NCI-H226 (cell line): ENCODE measurements around the gene CASZ1.
A peak's percentile ranks its signal among the peaks of the same experiment; 100 is the strongest.

Experiments used
- DNase-seq: peaks from one replicate; pipeline ENCODE4 v3.0.0-alpha.2; 2015

CASZ1 gene

DNA sequence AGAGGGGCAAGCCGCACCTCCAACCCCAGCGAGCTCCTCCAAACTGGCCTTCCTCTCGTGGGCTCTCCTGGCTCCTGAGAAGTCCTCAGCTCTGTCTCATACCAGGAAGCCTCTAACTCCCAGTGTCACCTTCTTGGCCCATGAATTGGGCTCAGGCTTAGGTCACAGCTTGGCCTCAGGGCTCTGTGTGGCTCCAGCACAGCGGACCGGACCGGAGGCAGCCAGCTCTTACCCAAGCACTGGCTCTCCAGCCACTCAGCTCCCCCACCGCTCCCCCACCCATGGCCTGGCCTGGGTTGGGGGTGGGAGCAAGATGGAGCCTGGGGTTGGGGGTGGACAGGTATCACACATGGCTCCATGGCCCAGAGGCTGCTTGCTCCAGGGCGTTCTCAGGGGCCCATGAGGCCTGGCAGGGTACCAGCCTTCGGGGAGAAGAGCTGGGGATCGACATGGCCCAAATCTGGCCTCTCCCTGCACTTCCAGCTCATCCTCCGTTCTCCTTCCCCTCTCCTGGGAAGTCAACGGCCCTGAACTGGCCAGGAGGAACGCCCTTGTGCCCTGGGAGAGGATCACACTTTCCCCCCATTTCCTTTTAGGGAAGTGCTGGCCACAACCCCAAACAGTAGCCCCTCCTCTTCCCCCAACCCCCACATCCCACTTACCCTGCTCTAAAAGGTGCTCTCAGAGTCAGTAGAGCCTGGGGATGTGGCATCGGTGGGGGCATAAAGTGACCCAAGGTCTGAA, 97.5 kb downstream of the CASZ1 start:
- no peak for DNase-seq

DNA sequence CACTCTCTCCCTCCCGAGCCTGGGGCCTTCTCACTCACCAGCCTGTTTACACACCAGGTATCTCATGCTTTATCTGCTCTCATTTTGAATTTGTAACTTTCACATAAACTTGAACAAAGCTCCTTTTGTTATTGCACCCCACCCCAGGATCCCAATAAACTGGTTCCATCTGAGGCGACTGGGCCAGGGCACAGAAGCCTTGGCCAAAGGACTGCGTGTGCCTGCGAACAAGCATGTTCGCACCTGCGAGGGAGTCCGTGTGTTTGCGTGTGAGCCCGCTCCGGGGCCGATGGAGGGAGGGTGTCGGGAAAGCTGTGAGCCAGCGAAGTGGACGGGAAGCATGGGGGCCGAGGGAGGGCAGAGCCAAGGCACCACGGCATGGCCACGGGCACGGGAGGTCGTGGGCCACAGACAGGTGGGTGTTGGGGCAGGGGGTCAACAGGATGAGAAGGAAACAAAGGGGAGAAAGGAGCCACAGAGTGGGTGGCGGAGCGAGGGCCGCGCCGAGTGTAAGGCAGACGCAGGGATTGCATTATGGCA, 98.8 kb downstream of the CASZ1 start:
- DNase-seq, result no peak

DNA sequence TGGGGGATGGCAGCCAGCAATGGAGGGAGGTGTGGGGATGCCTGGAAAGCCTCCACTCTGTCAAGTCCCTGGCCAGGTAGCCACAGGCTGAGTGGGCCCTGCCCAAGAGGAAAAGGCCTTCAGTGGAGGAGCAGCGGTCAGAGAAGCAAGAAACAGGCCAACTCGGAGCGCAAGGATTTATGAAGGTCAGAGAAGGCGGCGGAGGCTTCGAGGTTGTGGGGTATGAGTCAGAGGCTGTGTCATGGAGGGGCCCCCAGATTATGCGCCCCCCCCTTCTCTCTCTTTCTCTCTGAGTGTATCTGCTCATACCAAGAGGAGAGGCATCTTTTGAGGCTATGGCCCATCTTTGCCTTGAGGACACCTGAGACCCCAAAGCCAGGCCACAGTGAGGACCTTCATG, 99.5 kb downstream of the CASZ1 start:
- no peak for DNase-seq

DNA sequence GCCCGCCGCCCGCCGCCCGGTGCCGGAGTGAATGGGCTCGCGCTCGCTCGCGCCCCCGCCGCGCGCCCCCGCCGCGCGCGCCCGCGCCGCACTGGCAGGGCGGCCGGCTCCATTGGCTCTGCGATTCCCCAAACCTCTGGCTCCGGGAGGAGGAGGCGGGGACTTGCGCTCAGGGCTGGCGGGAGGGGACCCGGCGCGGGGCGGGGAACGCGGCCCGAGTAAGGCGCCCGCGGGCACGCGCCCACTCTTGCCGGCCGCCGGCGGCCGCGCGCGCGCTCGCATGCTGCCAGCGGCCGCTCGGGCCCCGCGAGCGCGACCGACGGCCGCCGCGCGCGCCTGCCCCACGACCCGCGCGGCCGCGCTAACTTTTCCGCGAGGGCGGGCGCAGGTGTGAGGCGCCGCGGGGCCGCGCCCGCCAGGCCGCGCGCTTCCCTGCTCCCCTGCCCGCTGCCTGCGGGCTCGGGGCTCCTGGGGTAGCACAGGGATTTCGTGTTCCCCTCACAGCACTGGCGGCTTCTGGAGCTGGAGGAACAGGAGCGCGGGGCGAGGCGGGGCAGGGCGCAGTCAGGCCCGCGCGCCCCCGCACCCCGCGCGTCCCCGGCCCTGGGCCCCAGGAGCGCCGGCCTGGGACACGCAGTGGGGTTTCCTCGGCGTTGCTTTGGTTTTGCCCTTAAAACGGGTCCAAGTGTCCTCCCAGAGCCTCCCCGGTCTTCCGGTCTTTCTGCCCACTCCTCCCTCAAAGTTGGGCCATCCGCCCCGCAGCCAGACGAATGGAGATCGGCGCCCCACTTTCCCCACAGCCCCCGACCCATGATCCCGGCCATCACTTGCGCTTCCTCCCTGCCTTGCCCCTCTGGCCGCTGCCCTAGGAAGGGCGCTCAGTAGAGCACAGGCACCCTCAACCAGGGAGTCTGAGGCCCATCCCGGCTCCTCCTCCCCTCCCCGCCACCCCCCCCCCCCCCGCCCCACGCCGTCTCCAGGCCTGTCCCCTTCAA, 101.5 kb downstream of the CASZ1 start:
- DNase-seq, result peak; percentile 87

DNA sequence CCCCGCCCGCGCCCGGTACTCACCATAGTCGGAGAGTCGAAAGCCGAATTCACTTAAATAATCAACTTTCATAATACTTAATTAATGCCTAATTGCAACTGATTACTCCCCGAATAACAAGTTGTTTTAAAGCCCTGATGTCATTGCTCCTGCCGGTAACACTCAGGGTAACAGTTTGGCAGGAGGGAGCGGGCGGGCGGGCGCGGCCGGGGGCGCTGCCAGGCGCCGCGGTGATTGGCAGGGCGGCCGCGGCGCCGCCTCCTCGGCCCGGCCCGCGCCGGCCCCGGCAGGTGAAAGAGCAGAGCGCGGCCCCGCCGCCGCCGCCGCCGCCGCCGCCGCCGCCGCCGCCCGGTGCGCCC, 102.2 kb downstream of the CASZ1 start:
- DNase-seq, result peak; percentile 29

DNA sequence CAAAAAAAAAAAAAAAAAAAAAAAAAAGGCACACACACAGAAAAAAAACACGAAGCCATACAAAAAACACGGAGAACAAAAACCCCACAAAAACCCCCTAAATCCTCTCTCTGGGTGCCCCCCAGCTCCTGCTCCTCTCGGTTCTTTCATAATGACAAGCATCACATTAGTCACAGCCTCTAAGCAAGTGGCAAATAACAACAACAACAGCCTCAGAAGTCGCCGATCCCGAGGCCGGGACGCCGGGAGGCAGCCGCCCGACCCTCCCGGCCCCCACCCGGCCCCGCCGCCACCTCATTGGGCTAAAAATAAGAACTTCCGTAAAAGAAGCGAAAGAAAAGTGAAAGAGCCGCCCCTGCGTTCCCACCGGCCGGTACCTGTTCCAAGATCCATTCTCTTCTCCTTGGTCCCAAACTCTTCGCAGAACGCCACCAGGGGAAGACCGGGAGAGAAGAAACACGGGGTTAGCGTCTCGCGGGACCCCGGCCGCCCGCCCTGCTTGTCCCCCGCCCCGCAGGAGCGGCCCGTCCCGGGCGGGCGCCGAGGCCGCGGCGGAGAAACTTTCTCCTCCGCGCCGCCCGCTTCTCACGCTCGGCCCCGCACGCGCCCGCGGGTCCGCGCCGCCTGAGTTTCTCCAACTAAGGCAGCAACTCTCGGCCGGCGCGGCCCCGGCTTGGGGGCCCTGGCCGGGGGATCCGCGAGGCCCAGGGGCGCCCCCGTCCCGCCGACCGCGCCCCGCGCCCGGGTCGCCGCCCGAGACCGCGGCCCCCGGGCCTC, 102.8 kb downstream of the CASZ1 start:
- peak; percentile 12 for DNase-seq

DNA sequence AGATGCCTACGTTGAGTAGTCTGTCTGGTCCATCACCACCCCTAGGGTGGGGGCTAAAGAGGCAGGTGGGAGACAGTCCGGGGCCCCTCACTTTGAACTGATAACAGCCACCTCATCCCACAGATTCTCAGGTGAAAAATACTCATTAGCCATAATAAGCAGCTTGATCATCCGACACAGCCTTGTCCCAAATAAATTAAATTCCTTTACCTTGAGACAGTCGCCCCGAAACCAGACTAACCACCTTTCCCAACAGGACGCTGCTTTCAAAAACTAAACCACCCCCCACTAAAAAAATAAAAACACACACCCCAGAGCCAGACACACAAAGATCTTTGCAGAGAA, 103.3 kb downstream of the CASZ1 start:
- no peak for DNase-seq

DNA sequence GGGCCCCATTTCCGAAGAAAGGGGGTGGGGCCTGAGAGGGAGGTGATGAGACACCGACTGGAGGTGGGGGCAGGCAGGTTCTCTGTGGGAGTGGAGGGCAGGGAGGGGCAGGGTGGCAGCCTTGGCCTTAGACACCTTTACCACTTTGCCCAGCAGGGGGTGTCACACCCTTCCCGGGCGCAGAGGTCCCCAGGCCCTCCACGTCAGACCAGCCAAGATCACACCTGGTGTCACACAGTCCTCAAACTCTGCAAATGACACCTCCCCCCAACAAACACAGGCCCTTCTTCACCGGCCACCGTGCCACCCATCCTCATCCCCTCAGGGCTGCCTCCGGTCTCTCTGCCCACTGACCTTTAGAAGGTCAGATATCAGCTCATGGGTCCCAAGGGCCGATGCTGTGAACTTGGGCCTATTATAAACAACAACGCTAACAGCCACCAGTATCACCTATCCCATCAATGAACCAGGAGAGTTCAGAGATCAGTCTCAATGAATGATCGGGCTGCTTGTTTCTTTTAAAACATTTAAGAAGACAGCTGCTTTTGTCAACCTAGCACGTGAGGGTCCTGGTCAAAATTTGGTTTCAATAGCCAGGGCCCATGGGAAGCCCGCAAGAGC, 103.9 kb downstream of the CASZ1 start:
- DNase-seq, result no peak

DNA sequence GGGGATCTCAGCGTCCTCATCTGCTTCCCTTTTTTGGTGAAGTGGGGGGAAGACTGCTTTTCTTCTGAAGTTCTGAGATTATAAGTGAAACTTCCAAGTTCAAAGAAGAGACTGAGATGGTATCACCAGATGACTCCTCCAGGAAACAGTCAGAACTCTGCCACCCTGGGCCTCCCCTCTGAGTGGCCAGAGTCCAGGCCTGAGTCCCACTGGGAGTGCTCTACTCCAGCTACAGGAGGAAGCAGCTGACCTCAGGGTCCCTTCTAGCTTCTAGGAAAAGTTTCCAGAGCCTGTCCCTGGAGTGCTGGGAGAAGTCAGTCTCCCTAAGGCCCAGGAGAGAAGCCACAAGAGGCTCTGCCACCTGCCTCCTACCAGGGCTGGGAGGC, 104.7 kb downstream of the CASZ1 start:
- DNase-seq, result peak; percentile 16

DNA sequence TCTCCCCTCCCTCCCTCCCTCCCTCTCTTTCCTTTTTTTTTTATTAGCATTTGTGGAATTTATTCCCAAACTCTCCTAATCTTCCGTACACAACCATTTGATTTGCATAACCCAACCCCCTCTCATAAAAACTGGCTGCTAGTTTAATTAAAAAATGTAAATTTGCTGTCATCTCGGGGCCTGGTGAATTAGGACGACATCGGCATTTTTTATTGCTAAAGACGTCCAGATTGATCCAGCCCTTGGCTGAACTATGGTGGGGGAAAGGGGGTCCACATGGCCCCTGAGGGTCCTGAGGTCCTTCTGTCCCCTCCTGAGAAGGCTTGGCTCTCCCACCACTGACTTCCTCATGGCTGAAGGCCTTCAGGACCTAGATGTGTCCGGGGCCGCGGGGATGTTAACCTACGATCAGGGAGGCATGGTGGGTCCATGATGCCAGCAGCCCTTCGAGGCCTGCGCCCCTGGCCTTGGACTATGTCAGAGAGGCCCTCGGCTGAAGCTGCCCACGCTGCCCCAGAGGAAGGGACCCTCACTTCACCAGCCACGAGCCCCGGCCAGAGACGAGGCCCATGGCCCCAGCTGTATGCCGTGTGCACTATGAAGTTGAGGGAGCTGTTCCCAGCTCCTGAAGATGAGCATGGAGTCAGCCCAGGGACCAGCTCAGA, 105.2 kb downstream of the CASZ1 start:
- no peak for DNase-seq

DNA sequence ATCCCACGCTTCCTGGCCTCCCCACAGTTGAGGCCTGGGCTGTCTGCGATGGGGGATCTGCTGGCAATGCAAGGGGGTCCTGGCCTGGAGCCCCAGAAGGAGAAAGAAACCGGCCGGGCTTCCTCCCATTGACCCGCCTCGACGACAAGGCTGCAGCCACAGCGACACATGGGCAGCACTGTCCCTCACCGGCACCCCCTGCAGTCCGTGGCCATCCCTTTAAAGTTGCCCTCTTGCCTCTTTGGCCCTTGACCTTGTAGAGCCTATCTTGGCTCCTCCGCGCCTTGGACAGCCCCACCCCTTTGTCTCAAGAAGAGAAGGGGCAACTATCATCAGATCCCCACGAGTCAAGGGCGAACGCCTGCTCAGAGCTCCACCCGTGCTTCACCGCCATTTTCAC, 106.0 kb downstream of the CASZ1 start:
- no peak for DNase-seq

DNA sequence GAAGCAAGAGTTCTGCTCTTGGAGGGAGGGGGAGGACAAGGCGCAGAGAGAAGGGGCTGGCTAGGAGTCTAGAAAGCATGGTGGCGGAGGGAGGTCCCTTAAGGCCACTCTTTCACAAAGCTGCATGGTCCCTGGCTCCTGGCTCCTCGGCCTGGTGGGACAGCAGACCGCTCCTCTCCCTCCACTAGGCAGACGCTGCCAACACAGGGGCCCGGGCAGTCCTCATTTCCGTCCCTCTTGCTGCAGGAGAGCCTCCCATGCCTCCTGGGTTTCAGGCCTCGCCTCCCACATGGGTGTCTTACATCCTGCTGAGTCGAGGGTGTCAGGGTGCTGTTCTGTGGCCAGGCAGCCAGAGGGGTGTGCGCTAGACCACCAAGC, 108.0 kb downstream of the CASZ1 start:
- no peak for DNase-seq

DNA sequence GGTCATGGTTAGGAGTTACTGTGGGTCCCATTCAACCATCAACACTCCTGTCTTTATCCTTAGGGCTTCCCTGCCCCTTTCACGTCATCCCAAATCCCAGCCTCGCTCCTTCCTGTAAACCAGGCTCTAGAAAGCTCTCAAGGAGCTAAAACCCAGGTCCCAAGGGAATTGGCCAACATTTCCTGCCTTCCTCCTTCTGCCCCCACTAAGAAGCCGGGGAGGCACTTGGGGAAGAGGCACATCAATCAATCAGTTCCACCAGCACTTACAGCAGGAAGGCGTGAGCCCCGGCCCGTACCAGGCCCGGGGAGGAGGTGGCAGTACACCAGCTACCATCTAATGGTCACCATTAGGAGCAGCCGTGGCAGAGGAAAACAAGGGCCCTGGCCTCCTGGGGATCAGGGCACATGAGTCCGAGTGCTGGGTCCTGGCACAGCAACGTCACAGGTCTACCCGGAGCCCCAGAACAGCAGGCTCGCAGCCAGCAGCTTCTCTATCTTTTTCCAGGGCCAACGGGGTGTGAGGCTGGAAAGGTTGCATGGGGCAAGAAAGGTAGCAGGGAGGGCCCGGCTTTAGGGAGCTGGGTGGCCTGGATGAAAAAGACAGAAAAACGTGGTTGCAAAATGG, 108.6 kb downstream of the CASZ1 start:
- DNase-seq, result no peak

DNA sequence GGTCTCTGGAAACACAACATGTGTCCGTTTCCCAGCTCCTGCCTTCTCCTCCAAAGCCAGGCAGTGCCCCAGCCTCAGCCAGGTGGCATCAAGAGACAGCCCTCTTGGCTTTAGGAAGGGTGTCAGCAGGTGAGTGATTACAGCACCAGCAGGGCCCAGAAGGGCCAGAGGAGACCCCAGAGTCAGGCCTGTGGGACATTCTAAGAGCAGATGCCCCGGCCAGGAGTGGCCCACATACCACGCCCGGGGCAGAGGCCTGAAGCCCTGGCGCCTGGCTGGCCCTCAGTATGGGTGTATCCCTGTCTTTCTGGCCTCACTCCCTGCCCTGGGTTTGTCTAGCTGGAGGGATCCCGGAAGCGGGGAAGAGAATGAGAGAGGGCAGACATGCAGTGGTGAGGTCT, 109.2 kb downstream of the CASZ1 start:
- no peak for DNase-seq

DNA sequence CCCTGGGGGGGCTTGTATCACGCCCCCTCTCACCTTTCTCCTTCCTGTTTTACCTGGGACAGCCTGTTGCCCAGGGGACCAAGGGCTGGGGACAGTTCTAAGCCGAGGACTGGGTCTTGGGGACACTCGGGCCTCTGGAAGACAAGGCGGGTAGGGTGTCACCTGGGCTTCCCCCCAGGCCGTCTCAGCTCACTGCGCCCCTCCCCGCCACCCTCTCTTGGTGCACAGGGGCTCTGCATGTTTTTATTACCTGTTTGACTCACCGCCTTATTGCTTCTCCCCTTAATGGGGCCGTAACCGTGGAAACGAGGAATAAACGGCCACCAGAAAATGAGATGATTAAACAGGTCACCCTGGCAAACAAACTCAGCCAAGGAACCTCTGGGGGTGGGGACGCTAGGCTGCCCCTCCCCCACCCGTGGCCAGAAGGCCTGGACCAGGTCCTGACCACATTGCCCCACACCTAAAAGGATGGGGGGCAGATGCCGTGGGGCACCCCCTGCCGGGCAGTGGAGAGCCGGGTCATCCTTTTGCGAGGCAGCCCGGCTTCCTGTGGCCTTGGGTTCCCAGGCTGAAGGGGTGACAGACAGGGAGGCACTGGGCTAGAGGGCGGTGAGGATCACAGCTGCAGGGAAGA, 109.9 kb downstream of the CASZ1 start:
- DNase-seq, result no peak

DNA sequence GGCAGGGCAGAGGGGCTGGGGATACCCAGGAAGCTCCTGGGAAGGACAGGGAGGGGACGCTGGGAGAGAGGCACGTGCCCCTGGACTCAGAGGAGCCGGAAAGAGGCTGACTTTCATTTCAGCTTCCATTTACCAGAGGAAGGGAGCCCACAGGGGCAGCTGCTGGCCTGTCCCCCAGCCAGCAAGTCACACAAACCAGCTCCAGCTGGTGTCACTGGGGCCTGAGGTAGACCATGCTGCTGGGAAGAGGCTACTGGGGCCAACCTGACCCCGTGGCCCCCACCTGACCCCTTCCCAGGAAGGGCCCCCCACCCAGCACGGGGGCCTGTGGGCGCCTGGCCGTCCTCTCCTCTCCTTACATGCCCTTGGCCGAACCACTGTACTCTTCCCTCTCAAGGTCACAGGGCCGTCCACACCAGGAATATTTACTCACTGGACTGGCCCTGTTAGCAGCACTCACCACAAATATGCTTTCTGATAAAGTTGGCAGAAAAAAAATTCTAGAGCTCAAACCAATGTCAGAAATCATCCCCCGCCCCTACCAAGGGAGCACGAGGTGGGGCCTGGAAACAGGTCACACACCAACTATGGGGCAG, 110.5 kb downstream of the CASZ1 start:
- DNase-seq, result peak; percentile 59

DNA sequence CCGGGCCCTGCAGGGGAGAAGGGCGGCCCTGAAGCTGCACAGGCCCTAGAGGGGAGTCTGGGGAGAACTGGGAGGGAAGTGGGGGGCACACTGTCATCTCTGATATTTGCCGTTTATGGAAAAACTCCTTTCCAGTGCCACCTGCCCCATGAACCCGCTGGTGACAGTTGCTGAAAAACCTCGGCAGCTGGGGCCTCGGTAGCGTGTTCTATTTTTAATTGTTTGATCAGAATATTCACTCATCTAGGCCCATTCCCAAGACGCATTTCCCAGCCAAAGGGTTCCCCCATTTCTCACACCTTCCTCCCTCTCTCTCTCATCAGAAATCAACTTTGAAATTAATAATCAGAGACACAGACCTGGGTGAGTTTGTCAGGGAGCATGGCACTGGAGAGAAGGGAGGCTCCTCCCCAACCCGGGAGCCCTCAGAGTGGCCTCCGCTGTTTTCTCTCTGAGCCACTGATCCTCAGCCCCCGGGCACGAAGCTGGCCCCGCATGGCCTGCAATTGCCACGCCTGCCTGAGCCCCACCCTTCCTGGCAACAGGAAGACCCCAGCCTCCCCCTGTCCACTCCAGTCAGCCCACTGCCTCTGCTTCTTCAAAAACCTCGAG, 111.1 kb downstream of the CASZ1 start:
- no peak for DNase-seq

DNA sequence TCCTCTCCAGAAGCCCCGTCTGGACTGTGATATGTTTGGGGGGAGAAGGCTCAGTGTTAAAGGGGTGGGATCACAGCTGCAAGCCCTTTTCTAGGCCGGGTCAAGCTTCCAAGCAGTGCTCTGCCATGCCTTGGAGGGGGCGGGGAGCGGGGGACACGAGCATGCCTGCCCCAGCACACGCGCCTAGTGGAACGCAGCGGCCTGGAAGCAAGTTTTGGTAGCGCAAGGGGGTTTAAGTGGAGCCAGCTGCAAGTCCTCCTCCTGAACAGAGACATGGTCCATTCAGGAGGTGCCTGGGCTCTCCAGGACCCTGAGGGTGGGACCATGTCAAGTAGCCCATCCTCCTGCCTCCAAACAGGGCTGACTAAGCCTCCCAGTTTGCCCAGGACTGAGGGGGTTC, 112.2 kb downstream of the CASZ1 start:
- no peak for DNase-seq

DNA sequence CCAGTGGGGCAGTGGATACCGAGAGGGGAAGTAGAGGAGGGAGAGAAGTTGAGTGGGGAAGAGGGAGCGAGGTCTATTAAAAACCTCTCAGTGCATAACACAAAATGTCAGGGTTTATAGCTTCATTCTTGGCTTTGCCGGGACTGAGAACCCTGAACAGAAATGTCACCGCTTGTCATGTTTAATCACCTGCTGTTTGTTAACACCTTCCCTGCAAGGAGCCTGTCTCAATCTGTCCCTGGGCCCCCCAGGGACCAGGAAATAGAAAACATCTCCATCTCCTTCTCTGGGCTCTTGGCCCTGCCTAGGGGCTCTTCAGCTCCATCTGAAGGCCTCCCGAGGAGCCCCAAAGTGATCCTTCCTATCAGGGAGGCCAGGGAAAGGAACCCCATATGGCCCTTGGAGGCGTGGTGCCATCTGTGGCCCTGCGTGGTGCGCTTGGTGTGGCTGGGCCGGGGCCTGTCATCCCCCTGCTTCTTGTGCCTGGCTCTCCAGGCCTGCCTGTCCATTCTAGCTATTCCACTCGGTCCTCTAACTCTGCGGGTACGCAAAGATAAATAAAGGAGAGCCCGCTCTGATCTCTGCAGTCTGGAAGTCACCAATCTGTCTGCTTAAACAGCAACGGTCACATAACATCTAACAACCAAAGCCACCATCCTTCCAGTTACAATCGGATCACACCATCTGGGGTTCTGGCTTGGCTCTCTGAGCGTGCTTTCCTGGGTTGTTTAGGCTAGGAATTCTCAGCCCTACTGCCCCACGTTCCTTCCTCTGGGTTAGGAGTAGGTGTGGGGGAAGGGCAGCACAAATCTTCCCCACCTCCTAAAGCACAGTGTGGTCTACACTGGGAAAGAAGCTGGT, 113.8 kb downstream of the CASZ1 start:
- no peak for DNase-seq

DNA sequence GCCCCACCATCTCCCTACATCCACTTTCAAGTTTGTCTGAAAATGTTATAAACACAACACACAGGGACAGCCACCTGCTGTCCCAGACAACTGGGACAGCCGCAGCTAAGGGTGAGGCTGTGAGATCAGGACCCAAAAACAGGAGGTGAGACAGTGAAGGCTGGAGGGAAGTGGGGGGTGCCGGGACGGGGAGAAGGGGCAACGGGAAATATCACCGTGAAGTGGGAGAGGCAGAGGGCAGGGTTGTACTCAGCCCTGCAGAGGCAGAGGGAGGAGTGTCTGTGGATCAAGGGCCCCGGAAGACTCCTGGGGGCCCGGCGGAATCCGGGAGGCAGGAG, 114.4 kb downstream of the CASZ1 start:
- DNase-seq, result no peak
